ENCODE measurements around the gene CHD3. TPM values are rescaled to one million over a fixed set of nuclear protein-coding genes. Genes with fewer than 3 reads are reported as not detected.

Gene CHD3
- total RNA-seq, 1 donor from 2014 or later, result 12.8 TPM

GRCh38 chr17:7856811-7857712 lies 31.5 kb upstream of the CHD3 start, which contains the start of gene NAA38:
NAA38 (minus strand) TSS chr17:7857559; CDS start chr17:7857463, 96 bp downstream.
- Histone ChIP-seq H3F3A (ENCODE audit: low read depth) (peaks cover 60% of the 10 kb centered on the region), H4K20me1 (ENCODE audit: low read depth) (peaks cover 46% of the 10 kb centered on the region), H3K27ac (peak within 1 kb of the TSS; percentile 77), H3K79me2 (ENCODE audit: low read depth) (peaks cover 20% of the 10 kb centered on the region), H3K9ac (peak within 1 kb of the TSS; percentile 52), H3K9me3 (ENCODE audit: low read depth) (no peaks in the 10 kb centered on the region), H3K4me2 (peak within 1 kb of the TSS; percentile 94), H2AFZ (replicated peaks) (peak within 1 kb of the TSS; percentile 98), H3K4me3 (peak within 1 kb of the TSS; percentile 74), H3K27me3 (peaks cover 15% of the 10 kb centered on the region), H3K36me3 (peaks cover 9% of the 10 kb centered on the region), H3K4me1 (peaks cover 44% of the 10 kb centered on the region)
- Mint-ChIP-seq H3K4me1 (peaks cover 15% of the 10 kb centered on the region), H3K27ac (no peak within 1 kb of the TSS), H3K36me3 (peaks cover 10% of the 10 kb centered on the region), H3K9me3 (no peaks in the 10 kb centered on the region), H3K4me3 (no peak within 1 kb of the TSS), H3K27me3 (ENCODE audit: insufficient read depth, low read depth) (peaks cover 3% of the 10 kb centered on the region)
- peak; percentile 34 for TF ChIP-seq EZH2 (IDR thresholded peaks at IDR 0.05)
- TF ChIP-seq, protein P1, sequence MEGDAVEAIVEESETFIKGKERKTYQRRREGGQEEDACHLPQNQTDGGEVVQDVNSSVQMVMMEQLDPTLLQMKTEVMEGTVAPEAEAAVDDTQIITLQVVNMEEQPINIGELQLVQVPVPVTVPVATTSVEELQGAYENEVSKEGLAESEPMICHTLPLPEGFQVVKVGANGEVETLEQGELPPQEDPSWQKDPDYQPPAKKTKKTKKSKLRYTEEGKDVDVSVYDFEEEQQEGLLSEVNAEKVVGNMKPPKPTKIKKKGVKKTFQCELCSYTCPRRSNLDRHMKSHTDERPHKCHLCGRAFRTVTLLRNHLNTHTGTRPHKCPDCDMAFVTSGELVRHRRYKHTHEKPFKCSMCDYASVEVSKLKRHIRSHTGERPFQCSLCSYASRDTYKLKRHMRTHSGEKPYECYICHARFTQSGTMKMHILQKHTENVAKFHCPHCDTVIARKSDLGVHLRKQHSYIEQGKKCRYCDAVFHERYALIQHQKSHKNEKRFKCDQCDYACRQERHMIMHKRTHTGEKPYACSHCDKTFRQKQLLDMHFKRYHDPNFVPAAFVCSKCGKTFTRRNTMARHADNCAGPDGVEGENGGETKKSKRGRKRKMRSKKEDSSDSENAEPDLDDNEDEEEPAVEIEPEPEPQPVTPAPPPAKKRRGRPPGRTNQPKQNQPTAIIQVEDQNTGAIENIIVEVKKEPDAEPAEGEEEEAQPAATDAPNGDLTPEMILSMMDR (IDR thresholded peaks at IDR 0.05), result peak; percentile 48
- TF ChIP-seq EZH2phosphoT487 (IDR thresholded peaks at IDR 0.05), result no peak
- DNase-seq (ENCODE audit: low spot score), result peak; percentile 100

DNA sequence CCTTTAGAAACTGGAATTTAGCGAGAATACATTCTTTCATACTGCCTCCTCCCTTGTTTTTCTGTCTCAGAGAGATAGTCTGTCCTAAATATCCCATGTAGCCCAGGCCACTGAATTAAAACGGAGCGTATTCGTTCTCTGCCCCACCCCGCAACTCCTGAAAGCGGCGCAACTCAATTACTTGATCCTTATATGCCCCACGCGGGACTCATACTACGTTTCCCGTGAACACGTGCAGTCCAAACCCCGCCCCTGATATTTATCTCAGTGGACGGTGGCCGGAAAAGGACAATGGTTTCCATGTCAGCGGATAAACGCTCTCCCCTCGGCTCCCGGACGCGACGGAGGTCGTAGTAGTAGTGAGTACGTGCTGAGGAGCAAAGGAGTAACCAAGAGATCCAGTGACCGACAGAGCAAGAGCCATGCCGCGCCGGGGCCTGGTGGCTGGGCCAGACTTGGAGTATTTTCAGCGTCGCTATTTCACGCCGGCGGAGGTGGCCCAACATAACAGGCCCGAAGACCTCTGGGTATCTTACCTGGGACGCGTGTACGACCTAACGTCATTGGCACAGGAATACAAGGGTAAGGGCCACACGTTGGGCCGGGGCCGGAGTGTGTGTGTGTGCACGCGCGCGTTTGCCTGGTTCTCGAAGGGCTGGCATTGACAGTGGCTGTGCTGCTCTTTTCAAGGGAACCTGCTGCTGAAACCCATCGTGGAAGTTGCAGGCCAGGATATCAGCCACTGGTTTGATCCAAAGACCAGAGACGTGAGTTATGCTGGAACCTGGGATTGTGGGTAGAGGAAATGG lies 30.7 kb upstream of the CHD3 start, which contains the start of gene CYB5D1:
Gene CYB5D1, plus strand, starts transcription at position 291 of the 809 bp plus-strand sequence. Its CDS starts 132 bp downstream, at position 423.
- H3F3A ChIP-seq (ENCODE audit: low read depth), result peaks cover 51% of the 10 kb centered on the region
- Mint-ChIP-seq H3K4me3 (no peak within 1 kb of the TSS), H3K4me1 (peaks cover 13% of the 10 kb centered on the region), H3K36me3 (peaks cover 7% of the 10 kb centered on the region), H3K27ac (no peak within 1 kb of the TSS), H3K9me3 (no peaks in the 10 kb centered on the region), H3K27me3 (ENCODE audit: insufficient read depth, low read depth) (peaks cover 3% of the 10 kb centered on the region)
- H4K20me1 ChIP-seq (ENCODE audit: low read depth), result peaks cover 41% of the 10 kb centered on the region
- no peaks in the 10 kb centered on the region for H3K9me3 ChIP-seq (ENCODE audit: low read depth)
- H3K79me2 ChIP-seq (ENCODE audit: low read depth), result peaks cover 20% of the 10 kb centered on the region
- peak within 1 kb of the TSS; percentile 74 for H3K4me3 ChIP-seq
- TF ChIP-seq, protein P1 (IDR thresholded peaks at IDR 0.05), result no peak
- no peak for TF ChIP-seq EZH2phosphoT487 (IDR thresholded peaks at IDR 0.05)
- no peak for TF ChIP-seq EZH2 (IDR thresholded peaks at IDR 0.05)
- peak within 1 kb of the TSS; percentile 98 for H2AFZ ChIP-seq (replicated peaks)
- peak within 1 kb of the TSS; percentile 52 for H3K9ac ChIP-seq
- peak within 1 kb of the TSS; percentile 77 for H3K27ac ChIP-seq
- DNase-seq (ENCODE audit: low spot score), result peak; percentile 94
- H3K4me1 ChIP-seq, result peaks cover 42% of the 10 kb centered on the region
- H3K27me3 ChIP-seq, result peaks cover 6% of the 10 kb centered on the region
- H3K36me3 ChIP-seq, result no peaks in the 10 kb centered on the region
- H3K4me2 ChIP-seq, result peak within 1 kb of the TSS; percentile 94

GRCh38 chr17:7858522-7858810 lies 30.1 kb upstream of the CHD3 start:
- Histone ChIP-seq H3K9ac (peak overlapping the region; percentile 30), H3K36me3 (no peaks in the 10 kb centered on the region), H3K4me1 (peaks cover 37% of the 10 kb centered on the region), H2AFZ (replicated peaks) (peak overlapping the region; percentile 94), H3K79me2 (ENCODE audit: low read depth) (peaks cover 20% of the 10 kb centered on the region), H3K9me3 (ENCODE audit: low read depth) (no peaks in the 10 kb centered on the region), H3K4me3 (peak overlapping the region; percentile 74), H3F3A (ENCODE audit: low read depth) (peaks cover 48% of the 10 kb centered on the region), H4K20me1 (ENCODE audit: low read depth) (peaks cover 36% of the 10 kb centered on the region), H3K27ac (no peak overlapping the region), H3K27me3 (peaks cover under 1% of the 10 kb centered on the region), H3K4me2 (peak overlapping the region; percentile 94)
- no peak overlapping the region for H3K27ac Mint-ChIP-seq
- TF ChIP-seq, protein P1 (IDR thresholded peaks at IDR 0.05), result peak; percentile 51
- TF ChIP-seq EZH2 (IDR thresholded peaks at IDR 0.05), result no peak
- H3K36me3 Mint-ChIP-seq, result peaks cover 7% of the 10 kb centered on the region
- H3K27me3 Mint-ChIP-seq (ENCODE audit: insufficient read depth, low read depth), result peaks cover 3% of the 10 kb centered on the region
- no peak overlapping the region for H3K4me3 Mint-ChIP-seq
- H3K9me3 Mint-ChIP-seq, result no peaks in the 10 kb centered on the region
- H3K4me1 Mint-ChIP-seq, result peaks cover 13% of the 10 kb centered on the region
- peak; percentile 88 for DNase-seq (ENCODE audit: low spot score)
